Adrenal gland (tissue), 12 donors: ENCODE results near the gene CUEDC2. TPM values are rescaled to one million over a fixed set of nuclear protein-coding genes. Genes with fewer than 3 reads are reported as not detected.

Experiments
- DNase-seq, 7 donors: peaks; one replicate each; pipeline ENCODE4 v3.0.0-alpha.2; 2019 to 2020
- H3K27ac ChIP-seq, 5 donors: fragments of 200-600 bp; sonication (generic) in 4 of 5; 1 replicate in 3 of 5; 2 replicates in 2 of 5; pipeline versions ENCODE4 v1.5.1 to v1.8.0; 2016 to 2020; ENCODE audit warnings: mild to moderate bottlenecking in 1 of 5
- H3K27me3 ChIP-seq: fragments of 200-600 bp; 2 replicates; pipeline ENCODE4 v1.8.0; 2021
- H3K36me3 ChIP-seq, 2 donors: fragments of 200-600 bp; replicated peaks in 1 of 2; 1 replicate in 1 of 2; 2 replicates in 1 of 2; pipeline versions ENCODE4 v1.5.1 to v1.8.0; 2018 to 2022
- H3K4me1 ChIP-seq, 2 donors: fragments of 200-600 bp; replicated peaks in 1 of 2; 1 replicate in 1 of 2; 2 replicates in 1 of 2; pipeline versions ENCODE4 v1.5.1 to v1.8.0; 2018 to 2021
- H3K4me3 ChIP-seq, 4 donors: fragments of 200-600 bp; sonication (generic) in 3 of 4; one replicate each; pipeline ENCODE4 v1.5.1; 2016 to 2018
- H3K9me3 ChIP-seq, 3 donors: fragments of 200-600 bp; sonication (generic) in 1 of 3; replicated peaks in 1 of 3; 1 replicate in 2 of 3; 2 replicates in 1 of 3; pipeline versions ENCODE4 v1.5.1 to v1.8.0; 2016 to 2021
- CTCF ChIP-seq, 6 experiments: fragments of 450-650 bp in 4 of 6; fragments of 200-600 bp in 2 of 6; sonication (generic) in 1 of 6; IDR thresholded peaks; 1 replicate in 5 of 6; 2 replicates in 1 of 6; pipeline versions ENCODE4 v1.5.1 to v1.8.0; 2016 to 2021; ENCODE audit warnings: antibody characterized with exemption in 6 of 6, mild to moderate bottlenecking in 2 of 6, moderate library complexity in 1 of 6
- POLR2A ChIP-seq, 2 donors: fragments of 450-650 bp; IDR thresholded peaks; one replicate each; pipeline ENCODE4 v1.6.1; 2017; ENCODE audit warnings: antibody characterized with exemption in 2 of 2, mild to moderate bottlenecking in 2 of 2, moderate library complexity in 1 of 2
- WGBS, 4 donors: extraction: QIAGEN DNeasy Blood & Tissue Kit in 2 of 4; methylation state at CpG; one replicate each; pipeline versions ENCODE4 v1.1.5 to v1.1.7; 2013 to 2017; 5-methylcytosine and 5-hydroxymethylcytosine counted together
- intact Hi-C, 2 donors: fragments of 100-400 bp; cut with DNase I; formaldehyde crosslinking; loops; one replicate each; pipeline versions ENCODE4 v1.14.1 to v1.15.0; 2022 to 2023
- polyA plus RNA-seq, 3 donors: library from polyadenylated mRNA; stranded (reverse); fragments of 200-250 nt in 2 of 3; fragments of 350-450 nt in 1 of 3; fragmentation: Illumina TruSeq in 1 of 3; extraction: RNeasy Lipid Tissue Mini Kit (QIAGEN cat#74804) in 1 of 3; gene quantifications; one replicate each; pipeline ENCODE4 v1.2.3, GENCODE V29; 2013 to 2014
- total RNA-seq, 9 donors: library from RNA; depleted of rRNA in 4 of 9; stranded (reverse); fragments of >200 nt in 4 of 9; fragments of 120-200 nt in 1 of 9; fragmentation: NEBNext Ultra II Directional in 1 of 9; extraction: Animal tissue kit (Norgen Biotek cat#: 25700) in 1 of 9; gene quantifications; one replicate each; pipeline versions ENCODE4 v1.1.0 to v1.2.4, GENCODE V29; 2013 to 2023
- donor health status: healthy with polysubstance abuse.
- donor health status: Bipolar disorder and iron deficiency.
- donor health status: DM: yes; HTN: yes; CAD: no.
- donor health status: DM: no; HTN: no; CAD: no.
- donor health status: DM: no; HTN: no; CAD: no.
- donor health status: DM: yes; HTN: yes; CAD: no.

The CUEDC2 gene
- total and polyA plus RNA-seq, 12 donors: 70.2 to 115 (median 79.7) TPM

- Histone ChIP-seq H3K9me3 (no peaks in the 10 kb centered on the region), H3K4me1 (peaks cover 0 to 10% of the 10 kb centered on the region in 2 donors), H3K27ac (no peak overlapping the region), H3K4me3 (no peak overlapping the region), H3K36me3 (peaks cover 0 to 42% of the 10 kb centered on the region in 2 donors), H3K27me3 (peaks cover 2% of the 10 kb centered on the region)
- TF ChIP-seq CTCF (IDR thresholded peaks at IDR 0.05) (no peak), POLR2A (IDR thresholded peaks at IDR 0.05) (no peak)
- whole genome bisulfite sequencing, 4 donors: 88 to 96% (median 90%) methylated on average over 5 of the region's 5 CpGs
- intact Hi-C loops: loop anchor here in 1 of 2 donors (5.0 kb wide), 1 partner anchor 170 kb away; no protein-coding TSS in a partner anchor
- DNase-seq: no peak
Observed at GRCh38 chr10:102402512-102402896, 29.9 kb downstream of the CUEDC2 start.

- H3K27ac ChIP-seq: no peak overlapping the region
- peaks cover 0 to 44% of the 10 kb centered on the region in 2 donors for H3K36me3 ChIP-seq
- no peaks in the 10 kb centered on the region for H3K9me3 ChIP-seq
- H3K4me3 ChIP-seq: no peak overlapping the region
- no peak for TF ChIP-seq CTCF (IDR thresholded peaks at IDR 0.05)
- TF ChIP-seq POLR2A (IDR thresholded peaks at IDR 0.05): no peak
- H3K4me1 ChIP-seq: peaks cover 0 to 10% of the 10 kb centered on the region in 2 donors
- intact Hi-C loops: loop anchor here in 1 of 2 donors (5.0 kb wide), 1 partner anchor 170 kb away; no protein-coding TSS in a partner anchor
- 84 to 90% (median 87%) methylated on average over 3 to 18 of the region's 18 CpGs for WGBS, 4 donors
- DNase-seq: no peak
- H3K27me3 ChIP-seq: no peaks in the 10 kb centered on the region
Observed at GRCh38 chr10:102401735-102402511, 30.5 kb downstream of the CUEDC2 start.

- peaks cover 0 to 14% of the 10 kb centered on the region in 2 donors for H3K4me1 ChIP-seq
- WGBS, 4 donors: 87 to 95% (median 89%) methylated on average over 5 to 8 of the region's 8 CpGs
- H3K4me3 ChIP-seq: no peak overlapping the region
- no peak for DNase-seq
- H3K36me3 ChIP-seq: peaks cover 0 to 44% of the 10 kb centered on the region in 2 donors
- H3K9me3 ChIP-seq: no peaks in the 10 kb centered on the region
- H3K27ac ChIP-seq: no peak overlapping the region
- H3K27me3 ChIP-seq: no peaks in the 10 kb centered on the region
- TF ChIP-seq CTCF (IDR thresholded peaks at IDR 0.05) (no peak), POLR2A (IDR thresholded peaks at IDR 0.05) (no peak)
- intact Hi-C loops: loop anchor here in 1 of 2 donors (5.0 kb wide), 1 partner anchor 169 kb away; no protein-coding TSS in a partner anchor
Observed at GRCh38 chr10:102401342-102401654, 31.1 kb downstream of the CUEDC2 start.

GRCh38 chr10:102400598-102401341, 31.6 kb downstream of the CUEDC2 start:
- Histone ChIP-seq H3K27me3 (no peaks in the 10 kb centered on the region), H3K9me3 (no peaks in the 10 kb centered on the region), H3K36me3 (peaks cover 0 to 44% of the 10 kb centered on the region in 2 donors), H3K4me1 (peaks cover 0 to 19% of the 10 kb centered on the region in 2 donors), H3K27ac (no peak overlapping the region), H3K4me3 (no peak overlapping the region)
- no peak for DNase-seq
- intact Hi-C loops: loop anchor here in 1 of 2 donors (5.0 kb wide), 1 partner anchor 168 kb away; no protein-coding TSS in a partner anchor
- 85 to 90% (median 88%) methylated on average over 16 to 22 of the region's 22 CpGs for WGBS, 4 donors
- TF ChIP-seq POLR2A (IDR thresholded peaks at IDR 0.05): no peak
- TF ChIP-seq CTCF (IDR thresholded peaks at IDR 0.05): no peak
